ENCODE results near the gene SRPX. TPM values are rescaled to one million over a fixed set of nuclear protein-coding genes. Genes with fewer than 3 reads are reported as not detected.

Gene SRPX
- total RNA-seq, 4 donors from 2014 or later: 14.2 to 26.4 (median 22.1) TPM

DNA sequence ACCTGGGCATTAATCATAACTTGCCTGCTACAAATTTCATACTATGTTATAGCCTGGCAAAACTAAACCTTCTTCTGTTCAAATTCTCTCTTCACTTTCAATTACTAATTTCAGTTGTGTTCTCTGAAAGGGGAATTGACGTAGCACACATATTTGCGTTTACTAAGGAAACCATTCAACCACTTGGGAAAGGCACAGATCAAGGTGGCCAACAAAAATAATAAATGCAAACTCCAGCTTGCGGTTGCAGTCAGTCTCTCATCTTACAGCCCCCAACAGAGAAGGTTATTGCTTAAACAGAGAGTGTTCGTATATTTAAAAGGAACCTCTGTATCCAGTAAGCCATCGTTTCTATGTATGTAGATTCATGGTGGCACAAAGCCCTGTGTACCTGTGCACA, 4.0 kb downstream of the SRPX start:
- H3K36me3 ChIP-seq: no peaks in the 10 kb centered on the region
- DNase-seq: no peak
- no peak overlapping the region for H3K27ac ChIP-seq
- no peaks in the 10 kb centered on the region for H3K9me3 ChIP-seq
- no peak for TF ChIP-seq POLR2A (IDR thresholded peaks at IDR 0.05)
- TF ChIP-seq, protein P1, sequence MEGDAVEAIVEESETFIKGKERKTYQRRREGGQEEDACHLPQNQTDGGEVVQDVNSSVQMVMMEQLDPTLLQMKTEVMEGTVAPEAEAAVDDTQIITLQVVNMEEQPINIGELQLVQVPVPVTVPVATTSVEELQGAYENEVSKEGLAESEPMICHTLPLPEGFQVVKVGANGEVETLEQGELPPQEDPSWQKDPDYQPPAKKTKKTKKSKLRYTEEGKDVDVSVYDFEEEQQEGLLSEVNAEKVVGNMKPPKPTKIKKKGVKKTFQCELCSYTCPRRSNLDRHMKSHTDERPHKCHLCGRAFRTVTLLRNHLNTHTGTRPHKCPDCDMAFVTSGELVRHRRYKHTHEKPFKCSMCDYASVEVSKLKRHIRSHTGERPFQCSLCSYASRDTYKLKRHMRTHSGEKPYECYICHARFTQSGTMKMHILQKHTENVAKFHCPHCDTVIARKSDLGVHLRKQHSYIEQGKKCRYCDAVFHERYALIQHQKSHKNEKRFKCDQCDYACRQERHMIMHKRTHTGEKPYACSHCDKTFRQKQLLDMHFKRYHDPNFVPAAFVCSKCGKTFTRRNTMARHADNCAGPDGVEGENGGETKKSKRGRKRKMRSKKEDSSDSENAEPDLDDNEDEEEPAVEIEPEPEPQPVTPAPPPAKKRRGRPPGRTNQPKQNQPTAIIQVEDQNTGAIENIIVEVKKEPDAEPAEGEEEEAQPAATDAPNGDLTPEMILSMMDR (IDR thresholded peaks at IDR 0.05): no peak
- no peaks in the 10 kb centered on the region for H3K4me1 ChIP-seq
- H3K27me3 ChIP-seq: no peaks in the 10 kb centered on the region
- H3K4me3 ChIP-seq: no peak overlapping the region

DNA sequence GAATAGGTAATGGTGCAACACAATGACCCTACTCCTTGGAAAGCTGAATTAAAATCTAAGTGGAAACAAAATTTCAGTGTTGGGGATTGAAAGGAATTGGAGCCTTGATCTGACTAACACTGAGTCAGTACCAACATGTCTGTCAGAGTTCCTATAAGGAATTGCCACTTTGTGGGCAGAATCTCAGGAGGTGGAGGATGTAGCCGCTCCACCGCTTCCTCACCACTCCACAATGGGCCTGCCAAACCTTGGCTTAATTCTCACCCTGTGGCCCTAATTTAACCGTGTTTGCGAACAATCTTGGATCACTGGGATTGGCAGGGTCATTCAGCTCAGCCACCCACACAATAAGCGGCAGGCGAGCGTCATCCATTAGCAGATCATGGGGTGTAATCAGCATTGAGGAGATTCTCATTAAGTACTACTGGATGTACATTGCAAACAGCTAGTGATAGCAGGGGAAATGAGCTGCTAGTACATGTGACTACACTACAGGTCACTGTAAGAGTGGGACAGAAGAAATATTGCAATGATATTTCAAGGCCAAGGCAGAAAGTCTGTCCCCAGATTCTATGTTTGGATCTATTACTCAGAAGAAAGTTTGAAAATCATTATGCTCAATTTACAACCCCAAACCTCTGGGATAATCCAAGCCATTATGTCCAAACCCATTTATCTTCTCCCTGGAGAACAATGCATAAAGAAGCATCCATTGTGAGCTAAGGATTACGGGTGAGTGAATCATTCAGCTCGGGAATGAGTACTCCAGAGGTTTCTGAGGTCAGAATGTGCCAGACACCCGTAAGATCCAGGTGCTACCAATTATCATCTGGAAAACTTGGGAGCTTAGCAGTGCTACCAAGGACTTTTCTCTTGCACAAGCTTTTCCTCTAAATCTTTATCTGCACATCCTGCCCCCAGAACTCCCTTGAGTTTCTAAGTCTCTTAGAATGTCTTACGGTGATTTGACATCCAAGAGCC, 5.8 kb downstream of the SRPX start:
- no peak for DNase-seq
- no peak for TF ChIP-seq POLR2A (IDR thresholded peaks at IDR 0.05)
- TF ChIP-seq, protein P1 (IDR thresholded peaks at IDR 0.05): no peak
- H3K27ac ChIP-seq: no peak overlapping the region

DNA sequence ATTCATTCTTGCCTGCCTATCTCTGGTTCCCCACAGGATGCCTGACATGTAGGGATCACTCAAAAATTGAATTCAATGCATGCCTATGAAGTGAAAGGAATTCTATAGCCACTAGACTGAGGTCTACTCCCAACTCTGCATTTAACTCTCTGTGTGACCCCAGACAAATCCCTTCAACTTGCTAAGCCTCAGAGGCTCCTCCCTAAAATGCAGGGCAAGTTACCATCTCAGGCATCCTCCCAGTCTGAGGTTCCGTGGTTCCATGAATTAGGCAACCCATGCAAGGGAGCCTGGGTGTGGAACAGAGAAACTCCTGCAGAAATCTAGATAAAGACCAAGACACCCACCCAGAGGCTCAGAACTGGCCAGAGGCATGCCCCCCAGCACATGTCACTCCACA, 6.6 kb downstream of the SRPX start:
- Histone ChIP-seq H3K27ac (no peak overlapping the region), H3K27me3 (no peaks in the 10 kb centered on the region), H3K4me1 (no peaks in the 10 kb centered on the region), H3K36me3 (no peaks in the 10 kb centered on the region), H3K4me3 (no peak overlapping the region), H3K9me3 (no peaks in the 10 kb centered on the region)
- TF ChIP-seq, protein P1 (IDR thresholded peaks at IDR 0.05): no peak
- TF ChIP-seq POLR2A (IDR thresholded peaks at IDR 0.05): no peak
- no peak for DNase-seq

More for the DNA sequence above, 5.8 kb downstream of the SRPX start:
- no peaks in the 10 kb centered on the region for H3K36me3 ChIP-seq
- H3K4me1 ChIP-seq: no peaks in the 10 kb centered on the region
- no peaks in the 10 kb centered on the region for H3K9me3 ChIP-seq
- no peak overlapping the region for H3K4me3 ChIP-seq
- no peaks in the 10 kb centered on the region for H3K27me3 ChIP-seq

DNA sequence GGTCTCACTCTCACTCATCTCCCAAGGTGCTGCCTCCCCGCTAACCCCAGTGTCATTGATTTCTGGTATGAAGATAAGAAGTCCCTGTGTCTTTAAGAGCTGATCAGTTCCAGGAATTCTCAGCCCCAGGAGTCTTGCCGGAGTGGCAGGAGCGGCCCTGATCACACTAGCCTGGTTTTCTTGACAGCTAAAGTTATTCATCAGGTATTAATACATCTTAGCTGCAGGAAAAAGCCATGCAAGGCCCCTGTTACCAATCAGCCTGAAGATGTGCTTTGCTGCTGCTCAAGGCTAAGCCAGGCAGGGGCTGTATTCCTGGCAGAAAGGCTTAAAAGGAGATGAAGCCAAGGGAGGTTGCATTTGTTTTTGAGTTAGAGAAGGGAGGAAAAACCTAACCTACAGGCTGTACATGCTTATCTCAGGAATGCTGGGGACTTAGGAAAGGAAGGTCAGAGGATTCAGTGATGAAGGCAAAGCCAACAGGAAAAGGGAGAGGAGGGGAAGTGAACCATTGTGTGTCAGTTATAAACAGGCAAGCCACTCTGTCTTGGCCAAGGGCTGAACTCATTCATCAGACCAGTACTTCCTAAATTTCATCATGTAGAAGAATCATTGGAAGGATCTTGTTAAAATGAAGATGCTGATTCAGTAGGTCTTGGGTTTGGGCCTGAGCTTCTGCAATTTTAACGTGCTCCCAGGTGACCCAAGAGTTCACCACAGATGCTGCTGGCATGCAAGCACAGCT, 8.6 kb downstream of the SRPX start:
- Histone ChIP-seq H3K27ac (no peak overlapping the region), H3K36me3 (no peaks in the 10 kb centered on the region), H3K9me3 (no peaks in the 10 kb centered on the region), H3K27me3 (no peaks in the 10 kb centered on the region), H3K4me3 (no peak overlapping the region), H3K4me1 (no peaks in the 10 kb centered on the region)
- no peak for TF ChIP-seq POLR2A (IDR thresholded peaks at IDR 0.05)
- TF ChIP-seq, protein P1 (IDR thresholded peaks at IDR 0.05): no peak
- DNase-seq: no peak

DNA sequence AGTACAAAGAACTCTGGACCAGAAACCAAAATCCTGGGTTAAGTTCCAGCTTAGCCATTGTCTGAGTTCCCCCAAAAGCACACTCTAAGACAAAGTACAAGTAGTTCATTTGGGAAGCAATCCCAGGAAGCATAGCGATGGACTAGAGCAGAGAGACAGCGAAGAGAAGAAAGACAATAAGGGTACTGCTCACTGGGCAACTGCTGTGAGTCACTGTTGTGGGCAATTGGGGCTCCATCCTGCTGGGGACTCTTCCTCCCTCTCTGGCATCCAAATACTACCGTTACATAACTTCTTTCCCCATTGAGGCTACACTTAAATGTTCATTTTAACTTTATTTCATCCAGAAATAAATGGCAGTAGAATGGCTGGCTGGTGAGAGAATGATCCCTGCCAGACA, 14.1 kb downstream of the SRPX start:
- TF ChIP-seq, protein P1 (IDR thresholded peaks at IDR 0.05): no peak
- TF ChIP-seq POLR2A (IDR thresholded peaks at IDR 0.05): no peak
- Histone ChIP-seq H3K36me3 (no peaks in the 10 kb centered on the region), H3K27me3 (no peaks in the 10 kb centered on the region), H3K4me3 (no peak overlapping the region), H3K27ac (no peak overlapping the region), H3K4me1 (no peaks in the 10 kb centered on the region), H3K9me3 (no peaks in the 10 kb centered on the region)
- DNase-seq: no peak

Data from Peyer's patch (tissue), 4 donors.